HG02981 (cell line): ENCODE results near the gene SFXN5.
A peak's percentile ranks its signal among the peaks of the same experiment; 100 is the strongest.
"Not testable (repeated sequence)": the region's sequence is repeated elsewhere in the genome, so short reads cannot be mapped to it uniquely, and the experiment has no call there.

ENCODE experiments used
- ATAC-seq: cut with Tn5 transposase; IDR thresholded peaks from one replicate; pipeline ENCODE4 v1.9.1; 2021; ENCODE audit warnings: mild to moderate bottlenecking, moderate library complexity; ENCODE audit not compliant: unreplicated experiment

Gene SFXN5

DNA sequence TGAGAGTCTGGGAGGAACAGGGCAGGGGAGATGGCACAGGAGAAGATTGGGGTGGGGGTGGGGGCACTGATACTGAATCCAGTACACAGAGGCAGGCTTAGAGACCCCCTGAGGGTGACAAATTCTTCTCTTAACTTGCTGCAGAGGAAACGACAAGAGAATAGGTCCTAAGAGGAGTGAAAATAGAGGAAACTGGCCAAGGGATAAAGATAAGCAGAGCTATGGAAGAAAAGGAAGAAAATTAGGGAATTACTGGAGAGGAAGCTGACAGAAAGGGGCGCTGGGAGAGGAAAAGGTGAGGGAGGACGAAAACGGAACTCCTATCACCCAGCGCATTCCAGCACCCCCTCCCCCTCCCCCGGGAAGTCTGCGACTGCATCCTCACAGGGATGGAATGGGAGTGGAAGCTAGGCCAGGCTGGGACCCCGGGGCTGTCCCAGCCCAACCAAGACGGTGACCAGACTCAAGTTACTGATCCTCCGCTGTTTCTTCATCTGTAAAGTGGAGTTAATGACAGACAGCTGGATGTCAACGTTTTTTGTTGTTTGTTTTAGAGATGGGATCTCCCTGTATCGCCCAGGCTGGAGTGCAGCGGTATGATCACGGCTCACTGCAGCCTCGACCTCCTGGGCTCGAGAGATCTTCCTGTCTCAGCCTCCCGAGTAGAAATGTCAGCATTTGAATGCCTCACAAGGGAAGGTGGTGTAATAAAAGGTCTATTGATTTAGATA is 156.8 kb downstream of the SFXN5 start:
- ATAC-seq, result no peak

DNA sequence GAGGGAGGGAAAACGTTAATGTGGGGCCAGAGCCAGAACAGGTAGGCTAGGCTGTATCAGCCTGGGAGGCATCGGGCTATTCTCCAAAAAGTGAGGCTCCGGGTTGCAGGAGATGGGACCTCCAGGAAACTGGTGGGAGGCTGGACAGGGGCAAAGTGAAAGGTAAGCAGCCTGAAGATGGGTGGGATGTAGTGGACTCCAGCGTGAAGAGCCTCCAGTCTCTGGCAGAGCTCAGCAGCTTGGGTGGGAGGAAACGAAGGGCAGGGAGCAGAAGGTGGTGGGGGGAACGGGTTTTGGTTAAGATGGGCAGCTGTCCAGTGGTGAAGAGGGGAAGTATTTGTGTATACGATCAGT is 157.3 kb downstream of the SFXN5 start:
- no peak for ATAC-seq

DNA sequence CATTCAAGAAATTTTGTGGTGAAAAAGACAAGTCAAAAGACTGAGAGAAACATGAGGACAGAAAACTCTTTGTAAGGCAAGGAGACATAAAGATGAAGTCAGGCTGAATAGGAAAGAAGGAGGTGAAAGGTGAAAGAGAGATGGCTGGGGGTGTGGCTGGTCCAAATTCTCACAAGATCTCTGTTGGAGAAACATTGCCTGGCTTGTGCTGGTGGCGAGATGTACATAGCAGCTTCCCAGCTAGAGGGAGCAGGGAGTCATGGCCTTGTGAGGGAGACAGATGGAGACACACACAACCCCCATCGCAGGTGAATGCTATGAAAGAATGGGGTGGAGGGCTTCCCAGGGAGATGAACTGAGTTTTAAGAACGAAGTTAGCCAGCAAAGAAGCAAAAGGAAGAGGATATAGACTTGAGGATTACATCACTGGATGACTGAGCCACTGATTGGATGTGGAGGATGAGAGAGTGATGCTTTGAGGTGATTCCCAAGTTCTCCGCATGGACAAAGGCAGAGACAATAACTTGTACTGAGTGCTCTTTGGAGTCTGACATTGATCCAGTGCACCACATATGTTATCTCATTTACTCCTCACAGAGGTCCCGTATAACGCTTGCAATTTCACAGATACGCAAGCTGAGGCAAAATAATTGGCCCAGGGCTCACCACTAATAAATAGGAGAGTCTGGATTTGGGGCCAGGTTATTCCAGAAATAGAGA is 157.9 kb downstream of the SFXN5 start:
- no peak for ATAC-seq

DNA sequence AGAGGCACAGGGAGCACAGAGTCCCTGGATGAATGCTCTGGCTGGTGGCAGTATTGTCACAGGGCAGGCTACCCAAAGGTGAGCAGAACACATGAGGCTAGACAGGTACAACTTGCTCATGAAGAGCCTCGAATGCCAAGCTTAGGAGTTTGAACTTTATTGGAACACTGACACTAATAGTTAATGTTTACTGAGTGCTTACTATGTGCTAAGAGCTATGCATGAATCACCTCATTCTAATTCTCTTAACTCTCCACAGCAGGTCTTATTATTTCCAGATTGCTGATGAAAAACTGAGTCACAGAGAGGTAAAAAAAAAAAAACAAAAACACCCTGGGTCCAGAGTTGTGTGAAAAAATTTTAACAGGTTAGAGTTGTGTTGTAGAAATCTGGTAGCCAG is 160.3 kb downstream of the SFXN5 start:
- ATAC-seq, result no peak

DNA sequence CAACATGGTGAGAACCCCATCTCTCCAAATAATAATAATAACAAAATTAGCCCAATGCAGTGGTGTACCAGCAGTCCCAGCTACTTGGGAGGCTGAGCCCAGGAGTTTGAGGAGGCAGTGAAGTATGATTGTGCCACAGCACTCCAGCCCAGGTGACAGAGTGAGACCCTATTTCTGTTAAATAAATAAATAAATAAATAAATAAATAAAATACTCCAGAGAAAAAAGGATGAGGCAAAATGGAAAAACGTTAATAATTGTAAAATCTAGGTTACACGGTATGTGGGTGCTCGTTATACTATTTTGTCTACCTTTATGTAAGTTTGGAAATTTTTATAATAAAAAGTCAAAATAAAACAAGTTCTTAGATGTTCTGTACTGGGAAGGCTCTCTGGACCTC is 162.8 kb downstream of the SFXN5 start:
- no peak for ATAC-seq

DNA sequence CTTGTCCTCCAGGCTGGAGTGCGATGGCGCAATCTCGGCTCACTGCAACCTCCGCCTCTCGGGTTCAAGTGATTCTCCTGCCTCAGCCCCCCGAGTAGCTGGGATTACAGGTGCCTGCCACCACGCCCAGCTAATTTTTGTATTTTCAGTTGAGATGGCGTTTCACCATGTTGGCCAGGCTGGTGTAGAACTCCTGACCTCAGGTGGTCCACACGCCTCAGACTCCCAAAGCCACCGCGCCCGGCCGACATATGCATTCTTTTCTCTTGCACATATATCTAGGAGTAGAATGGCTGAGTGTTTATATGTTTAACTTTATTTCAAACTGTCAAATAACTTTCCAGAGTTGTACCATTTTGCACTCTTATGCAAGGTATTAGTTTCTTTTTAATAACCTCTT is 164.1 kb downstream of the SFXN5 start:
- ATAC-seq, result not testable (repeated sequence)

DNA sequence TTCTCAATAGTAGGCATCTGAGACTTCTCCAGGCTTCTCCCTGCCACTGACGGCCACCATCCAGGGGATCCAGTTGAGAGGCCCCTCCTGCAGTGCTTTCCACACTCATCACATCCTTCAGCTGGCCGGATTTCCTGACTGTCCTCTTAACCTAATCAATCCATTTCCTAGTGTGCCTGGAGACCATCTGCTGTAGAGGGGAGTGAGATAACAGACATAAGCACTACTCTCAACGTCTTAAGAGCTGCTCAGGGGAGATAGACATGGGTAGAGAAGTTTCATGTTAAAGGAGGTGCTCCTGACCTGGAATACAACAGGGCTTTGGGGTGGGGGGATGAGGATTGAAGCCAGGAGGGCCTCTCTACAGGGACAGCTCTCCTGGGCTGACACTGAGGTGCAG is 170.1 kb downstream of the SFXN5 start:
- no peak for ATAC-seq

DNA sequence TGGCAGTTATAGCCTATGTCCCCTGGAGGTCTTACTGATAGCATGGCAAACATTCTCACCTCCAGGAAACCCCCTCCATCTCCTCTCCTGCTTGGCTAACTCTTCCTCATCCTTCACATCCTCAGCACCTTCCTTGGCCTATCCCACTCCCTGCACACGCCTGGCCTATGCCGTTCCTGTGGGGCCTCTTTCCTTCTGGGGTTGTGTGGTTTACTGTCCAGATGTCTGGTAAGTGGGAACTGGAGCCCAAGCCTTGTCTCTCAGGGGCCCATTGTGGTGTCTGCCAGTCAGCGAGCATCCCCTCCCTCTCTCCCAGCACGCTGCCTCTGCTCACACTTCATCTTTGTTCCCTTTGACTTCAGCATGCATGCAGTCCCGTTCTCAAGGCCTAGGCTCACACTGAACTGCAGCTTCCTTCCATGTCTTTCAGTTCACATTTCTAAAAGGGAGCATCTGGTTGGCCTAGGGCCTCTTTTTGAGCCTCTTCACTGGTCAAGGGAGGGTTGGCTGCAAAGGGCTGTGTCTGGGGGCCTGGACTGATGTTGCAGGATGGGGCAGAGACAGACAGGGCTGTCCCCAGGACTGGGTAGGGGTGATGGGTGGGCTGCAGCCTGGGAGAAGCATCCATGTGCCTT is 171.2 kb downstream of the SFXN5 start:
- no peak for ATAC-seq

DNA sequence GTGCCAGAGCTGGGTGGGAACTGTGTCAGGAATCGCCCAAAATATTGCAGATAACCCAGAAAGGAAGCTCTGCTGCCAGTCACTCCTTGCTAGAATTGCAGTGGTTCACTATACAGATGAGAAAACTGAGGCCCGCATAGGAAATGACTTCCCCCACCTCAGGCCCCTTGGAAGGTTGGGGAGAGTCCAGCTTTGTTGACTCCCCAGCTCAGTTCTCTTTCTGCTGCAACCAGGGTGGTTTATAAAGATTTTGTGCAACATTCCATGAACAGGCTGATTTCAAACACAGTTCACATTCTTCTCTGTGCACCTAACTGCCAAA is 173.0 kb downstream of the SFXN5 start:
- ATAC-seq, result no peak

DNA sequence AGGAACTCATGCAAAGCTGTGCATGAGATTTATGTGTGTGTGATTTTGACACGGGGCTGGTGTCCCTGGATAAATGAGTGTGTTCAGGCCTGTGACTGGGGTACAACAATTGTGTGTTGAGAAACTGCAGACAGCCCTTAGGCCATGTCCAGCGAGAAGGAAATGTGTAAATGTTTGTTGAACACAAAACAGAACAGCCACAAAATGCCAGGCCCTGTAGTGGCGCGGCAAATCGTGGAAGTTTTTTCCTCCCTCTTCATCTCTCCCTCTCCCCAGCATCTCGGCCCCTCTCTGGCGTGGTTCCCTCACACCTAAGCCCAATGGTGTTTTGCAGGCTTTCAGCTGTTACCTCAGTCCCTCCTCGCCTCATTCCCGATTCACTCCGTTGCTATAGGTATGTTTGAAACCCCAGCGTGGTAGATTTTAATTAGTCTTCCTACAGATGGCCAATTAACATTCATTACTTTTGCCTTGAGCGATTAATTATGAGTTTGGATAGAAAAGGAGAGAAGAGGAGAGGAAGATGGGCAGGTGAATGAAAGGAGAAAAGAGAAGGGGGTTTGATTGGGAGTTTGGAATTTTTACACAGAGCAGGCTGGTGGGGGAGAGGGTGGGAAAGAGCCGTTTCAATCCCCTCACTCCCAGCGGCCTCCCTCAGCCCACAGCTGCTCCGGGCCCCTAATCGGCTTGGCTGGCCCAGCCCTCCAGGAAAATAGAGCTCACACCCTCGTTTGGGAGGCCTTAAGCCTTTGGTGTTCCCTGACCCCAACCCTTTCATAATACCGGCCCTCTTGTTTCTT is 173.5 kb downstream of the SFXN5 start:
- ATAC-seq, result no peak

DNA sequence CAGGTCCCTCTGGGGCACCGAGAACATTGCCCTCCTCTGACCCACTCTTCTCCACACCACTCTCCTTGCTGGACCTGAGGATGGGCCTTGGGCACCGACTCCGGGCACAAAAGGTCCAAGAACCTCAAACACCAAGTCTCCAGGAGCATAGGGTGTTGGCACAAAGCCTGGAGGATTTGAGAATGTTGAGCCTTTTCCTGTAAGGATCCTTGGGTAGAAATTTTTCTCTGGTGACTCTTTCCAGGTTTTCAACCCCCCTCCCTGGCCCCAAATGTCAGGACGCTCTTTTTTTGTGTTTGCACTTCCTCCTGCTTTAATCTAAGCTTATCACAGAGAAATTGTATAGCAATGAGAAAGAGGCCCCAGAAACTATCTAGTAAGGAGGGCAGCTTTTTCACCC is 175.1 kb downstream of the SFXN5 start:
- no peak for ATAC-seq

DNA sequence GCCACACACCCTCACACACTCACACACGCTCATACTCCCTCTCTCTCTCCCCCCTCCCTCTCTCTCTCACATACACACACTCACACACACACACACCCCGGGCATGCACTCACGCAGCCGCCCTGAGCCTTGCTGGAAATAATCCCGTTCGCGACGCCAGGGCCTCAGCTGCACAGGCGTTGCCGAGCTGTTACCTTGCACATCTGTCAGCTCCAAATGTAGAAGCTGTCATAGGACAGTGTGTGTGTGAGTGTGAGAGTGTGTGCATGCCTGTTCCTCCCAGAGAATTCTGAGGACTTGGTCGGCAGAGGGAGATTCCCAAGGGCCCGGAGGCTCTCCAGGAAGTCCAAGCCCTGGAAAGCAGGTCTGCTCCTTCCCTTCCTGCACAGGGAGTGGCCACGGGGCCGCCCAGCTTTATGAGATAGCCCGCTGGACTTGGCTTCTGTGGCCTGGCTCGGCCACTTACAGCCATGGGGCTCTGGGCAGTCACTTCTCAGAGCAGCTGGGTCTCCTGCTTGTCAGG is 175.7 kb downstream of the SFXN5 start:
- ATAC-seq, result no peak

DNA sequence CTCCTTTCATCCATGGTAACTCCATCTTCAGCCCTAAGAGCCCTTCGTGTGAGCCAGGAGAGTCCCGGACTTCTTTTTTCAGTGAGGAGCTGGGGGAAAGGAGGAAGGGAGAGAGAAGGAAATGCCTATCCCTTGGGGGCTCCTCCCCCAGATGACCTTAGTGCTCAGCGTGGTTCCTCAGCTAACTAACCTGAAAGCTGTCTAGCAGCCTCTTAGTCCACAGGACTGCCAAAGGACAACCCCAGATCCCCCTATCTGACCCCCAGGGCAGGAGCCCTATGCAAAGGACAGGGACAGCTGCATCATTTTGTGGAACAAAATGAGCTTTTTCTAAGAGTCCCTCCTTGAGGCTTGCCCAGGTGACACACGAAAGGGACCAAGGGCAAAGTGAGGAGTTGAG is 176.4 kb downstream of the SFXN5 start:
- ATAC-seq, result no peak

DNA sequence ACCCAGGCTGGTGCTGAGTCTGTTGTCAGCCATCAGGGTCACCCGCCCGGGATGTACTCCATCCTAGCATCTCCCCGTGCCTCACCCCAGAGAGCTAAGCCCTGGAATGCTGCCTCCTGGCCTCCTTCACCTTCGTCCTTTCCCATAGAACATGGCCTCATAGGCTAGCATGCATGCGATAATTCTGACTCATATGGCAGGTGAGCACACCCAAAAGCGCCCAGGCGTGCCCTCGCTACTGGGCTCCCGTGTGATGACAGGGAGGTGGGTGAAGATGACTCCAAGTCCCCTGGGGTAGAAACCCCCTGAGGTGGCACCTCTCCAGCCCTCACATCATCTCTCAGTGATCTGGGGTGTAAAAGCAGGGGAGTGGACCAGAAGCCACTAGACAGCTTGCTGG is 177.0 kb downstream of the SFXN5 start:
- no peak for ATAC-seq

DNA sequence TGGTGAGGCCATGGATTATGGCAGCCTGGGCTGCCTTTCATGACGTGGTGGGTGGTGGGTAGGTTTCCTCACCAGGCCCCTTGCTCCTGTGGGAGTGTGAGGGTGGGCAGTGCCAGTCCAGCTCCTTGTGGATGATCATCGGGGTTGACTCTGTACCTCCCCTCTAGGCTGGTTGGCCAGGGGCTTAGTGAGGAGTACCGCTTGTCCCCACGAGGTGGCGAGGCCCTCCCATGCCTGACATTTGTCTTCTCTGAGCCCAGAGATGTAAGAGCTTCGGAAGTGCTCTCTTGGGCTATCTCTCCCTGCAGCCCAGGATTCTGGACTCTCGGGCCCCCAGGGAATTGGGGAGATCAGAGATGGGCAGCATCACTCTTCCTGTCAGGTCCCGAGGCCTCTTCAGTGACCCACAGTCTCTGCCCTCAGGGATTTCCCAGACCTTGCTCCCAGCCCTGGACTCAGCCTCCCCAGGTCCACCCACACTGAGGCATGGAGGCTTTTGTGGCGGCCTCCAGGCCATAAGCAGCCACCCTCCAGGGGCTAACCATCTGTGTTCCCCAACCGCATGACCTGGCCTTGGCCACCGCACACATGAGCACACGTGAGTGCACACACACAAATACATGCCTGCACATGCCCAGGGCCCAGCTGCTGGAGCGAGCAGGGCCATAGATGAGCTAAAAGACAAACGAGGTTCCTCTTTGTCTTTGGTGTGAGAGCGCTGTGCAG is 177.8 kb downstream of the SFXN5 start:
- peak; percentile 67 for ATAC-seq

DNA sequence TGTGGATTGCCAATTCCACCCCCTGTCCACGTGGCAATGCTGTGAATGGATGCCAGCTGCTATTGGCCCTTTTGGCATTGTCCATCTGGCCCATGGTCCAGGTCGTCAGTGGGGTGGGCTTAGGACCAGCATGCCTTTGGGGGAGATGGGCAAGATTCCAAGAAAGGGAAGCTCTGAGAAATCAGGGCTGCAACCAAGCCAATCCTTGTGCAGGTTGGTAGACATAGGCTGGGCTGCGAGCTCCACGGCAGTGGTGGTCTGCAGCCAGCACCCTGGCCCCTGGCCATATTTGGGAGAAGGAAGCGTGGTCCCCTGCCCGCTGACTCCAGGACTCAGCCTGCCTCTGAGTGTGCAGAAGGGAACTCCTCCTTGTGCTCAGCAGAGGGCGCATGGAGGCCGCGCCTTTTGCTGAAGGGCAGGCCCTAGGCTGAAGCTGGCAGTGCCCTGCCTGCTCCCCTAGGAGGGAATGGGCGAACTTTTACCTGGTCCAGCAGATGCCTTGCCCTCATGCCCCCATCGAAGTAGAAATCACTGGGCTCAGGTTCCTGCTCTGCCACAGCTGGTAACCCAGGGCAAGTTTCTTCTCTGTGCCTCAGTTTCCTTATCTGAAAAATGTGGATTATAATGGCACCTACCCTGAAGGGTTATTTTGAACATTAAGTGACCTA is 178.9 kb downstream of the SFXN5 start:
- ATAC-seq, result peak; percentile 53
